ENCODE data around the gene RELA. TPM values are rescaled to one million over a fixed set of nuclear protein-coding genes. Genes with fewer than 3 reads are reported as not detected.

Gene RELA
- total and polyA plus RNA-seq, 10 of the 15 experiments (the other 5 are each of a cell fraction or from before 2014, with no cell fraction given), result 5.1 to 56.4 (median 34.2) TPM

- TF ChIP-seq, protein P1, sequence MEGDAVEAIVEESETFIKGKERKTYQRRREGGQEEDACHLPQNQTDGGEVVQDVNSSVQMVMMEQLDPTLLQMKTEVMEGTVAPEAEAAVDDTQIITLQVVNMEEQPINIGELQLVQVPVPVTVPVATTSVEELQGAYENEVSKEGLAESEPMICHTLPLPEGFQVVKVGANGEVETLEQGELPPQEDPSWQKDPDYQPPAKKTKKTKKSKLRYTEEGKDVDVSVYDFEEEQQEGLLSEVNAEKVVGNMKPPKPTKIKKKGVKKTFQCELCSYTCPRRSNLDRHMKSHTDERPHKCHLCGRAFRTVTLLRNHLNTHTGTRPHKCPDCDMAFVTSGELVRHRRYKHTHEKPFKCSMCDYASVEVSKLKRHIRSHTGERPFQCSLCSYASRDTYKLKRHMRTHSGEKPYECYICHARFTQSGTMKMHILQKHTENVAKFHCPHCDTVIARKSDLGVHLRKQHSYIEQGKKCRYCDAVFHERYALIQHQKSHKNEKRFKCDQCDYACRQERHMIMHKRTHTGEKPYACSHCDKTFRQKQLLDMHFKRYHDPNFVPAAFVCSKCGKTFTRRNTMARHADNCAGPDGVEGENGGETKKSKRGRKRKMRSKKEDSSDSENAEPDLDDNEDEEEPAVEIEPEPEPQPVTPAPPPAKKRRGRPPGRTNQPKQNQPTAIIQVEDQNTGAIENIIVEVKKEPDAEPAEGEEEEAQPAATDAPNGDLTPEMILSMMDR (IDR thresholded peaks at IDR 0.05 in 2 of 3, conservative IDR thresholded peaks at IDR 0.05 in 1 of 3; ENCODE audit: control insufficient read depth in 2 of 3, extremely low read depth in 1 of 3, insufficient read depth in 1 of 3, low read depth in 3 of 3, low read length in 3 of 3), result no peak
- peak; percentile 78; the same call in 1 of the 2 replicates for TF ChIP-seq TARDBP (IDR thresholded peaks at IDR 0.05; ENCODE audit: borderline replicate concordance)
- no peak for TF ChIP-seq RUNX3 (IDR thresholded peaks at IDR 0.05; ENCODE audit: low read length)
- no peak for TF ChIP-seq CBX3 (IDR thresholded peaks at IDR 0.05; ENCODE audit: borderline replicate concordance, low read depth)
- TF ChIP-seq ZNF217 (IDR thresholded peaks at IDR 0.05), result no peak
- peak; percentile 64 for TF ChIP-seq POLR2A (IDR thresholded peaks at IDR 0.05; ENCODE audit: low read depth, low read length)
- TF ChIP-seq STAT3 (IDR thresholded peaks at IDR 0.05; ENCODE audit: low read depth, low read length), result peak; percentile 74; the same call in 1 of the 2 replicates
- TF ChIP-seq SRF (IDR thresholded peaks at IDR 0.05; ENCODE audit: low read depth in 2 of 2, low read length in 2 of 2), result peak; percentile 59 to 99; a peak in 3 of 4 replicates
- TF ChIP-seq CEBPZ (IDR thresholded peaks at IDR 0.05; ENCODE audit: low read depth, low read length), result peak; percentile 68; the same call in 1 of the 2 replicates
- no peak for TF ChIP-seq ATF2 (IDR thresholded peaks at IDR 0.05; ENCODE audit: low read length)
- no peak for TF ChIP-seq LARP7 (IDR thresholded peaks at IDR 0.05)
- no peak for TF ChIP-seq IKZF2 (IDR thresholded peaks at IDR 0.05)
- TF ChIP-seq JUNB (IDR thresholded peaks at IDR 0.05), result no peak
- TF ChIP-seq BACH1 (IDR thresholded peaks at IDR 0.05; ENCODE audit: borderline replicate concordance), result no peak
- TF ChIP-seq CREB1 (IDR thresholded peaks at IDR 0.05; ENCODE audit: low read depth), result peak; percentile 96
- TF ChIP-seq KAT2A (conservative IDR thresholded peaks at IDR 0.05; ENCODE audit: control insufficient read depth, low read depth, low read length), result no peak
- no peak for TF ChIP-seq PRDM15 (CRISPR knock-in tag; IDR thresholded peaks at IDR 0.05)
- TF ChIP-seq, protein P2, sequence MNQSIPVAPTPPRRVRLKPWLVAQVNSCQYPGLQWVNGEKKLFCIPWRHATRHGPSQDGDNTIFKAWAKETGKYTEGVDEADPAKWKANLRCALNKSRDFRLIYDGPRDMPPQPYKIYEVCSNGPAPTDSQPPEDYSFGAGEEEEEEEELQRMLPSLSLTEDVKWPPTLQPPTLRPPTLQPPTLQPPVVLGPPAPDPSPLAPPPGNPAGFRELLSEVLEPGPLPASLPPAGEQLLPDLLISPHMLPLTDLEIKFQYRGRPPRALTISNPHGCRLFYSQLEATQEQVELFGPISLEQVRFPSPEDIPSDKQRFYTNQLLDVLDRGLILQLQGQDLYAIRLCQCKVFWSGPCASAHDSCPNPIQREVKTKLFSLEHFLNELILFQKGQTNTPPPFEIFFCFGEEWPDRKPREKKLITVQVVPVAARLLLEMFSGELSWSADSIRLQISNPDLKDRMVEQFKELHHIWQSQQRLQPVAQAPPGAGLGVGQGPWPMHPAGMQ (IDR thresholded peaks at IDR 0.05; ENCODE audit: borderline replicate concordance), result no peak
- peak; percentile 80; the same call in 1 of the 2 replicates for TF ChIP-seq POLR2AphosphoS5 (IDR thresholded peaks at IDR 0.05; ENCODE audit: low read length)
- TF ChIP-seq YBX1 (IDR thresholded peaks at IDR 0.05), result no peak
These were observed 47.3 kb downstream of the RELA start, which contains the start of gene PCNX3 (continued) for GRCh38 chr11:65615229-65615949.
